ENCODE results near the gene PABPN1. TPM values are rescaled to one million over a fixed set of nuclear protein-coding genes. Genes with fewer than 3 reads are reported as not detected.
A peak's percentile ranks its signal among the peaks of the same experiment; 100 is the strongest.

The PABPN1 gene
- total RNA-seq, 1 donor from 2014 or later: 144 TPM

DNA sequence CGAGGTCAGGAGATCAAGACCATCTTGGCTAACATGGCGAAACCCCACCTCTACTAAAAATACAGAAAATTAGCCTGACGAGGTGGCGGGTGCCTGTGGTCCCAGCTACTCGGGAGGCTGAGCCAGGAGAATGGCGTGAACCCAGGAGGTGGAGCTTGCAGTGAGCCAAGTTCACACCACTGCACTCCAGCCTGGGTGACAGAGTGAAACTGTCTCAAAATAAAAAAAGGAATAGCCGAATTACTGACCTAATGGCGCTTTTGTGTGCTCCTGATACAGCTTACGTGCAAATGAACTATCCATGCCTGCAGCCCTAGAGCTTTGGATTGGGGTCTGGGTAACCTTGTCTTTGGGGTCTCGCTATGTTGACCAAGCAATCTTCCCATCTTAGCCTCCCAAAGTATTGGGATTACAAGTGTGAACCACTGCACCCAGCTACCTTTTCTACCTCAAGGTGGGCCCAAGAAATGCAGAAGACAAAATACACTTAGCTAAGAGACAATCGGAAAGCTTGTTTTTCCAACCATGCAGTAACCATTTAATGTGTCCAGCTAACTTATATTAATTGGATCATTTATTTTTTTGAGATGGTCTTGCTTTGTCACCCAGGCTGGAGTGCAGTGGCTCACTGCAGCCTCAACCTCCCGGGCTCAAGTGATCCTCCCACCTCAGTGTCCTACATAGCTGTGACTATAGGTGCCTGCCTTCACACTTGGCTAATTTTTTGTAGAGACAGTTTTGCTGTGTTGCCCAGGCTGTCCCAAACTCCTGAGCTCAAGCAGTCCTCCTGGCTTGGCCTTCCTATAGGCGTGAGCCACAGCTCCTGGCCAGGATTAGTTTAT is 5.5 kb downstream of the PABPN1 start:
- no peak for DNase-seq (ENCODE audit: low read depth, low spot score)

DNA sequence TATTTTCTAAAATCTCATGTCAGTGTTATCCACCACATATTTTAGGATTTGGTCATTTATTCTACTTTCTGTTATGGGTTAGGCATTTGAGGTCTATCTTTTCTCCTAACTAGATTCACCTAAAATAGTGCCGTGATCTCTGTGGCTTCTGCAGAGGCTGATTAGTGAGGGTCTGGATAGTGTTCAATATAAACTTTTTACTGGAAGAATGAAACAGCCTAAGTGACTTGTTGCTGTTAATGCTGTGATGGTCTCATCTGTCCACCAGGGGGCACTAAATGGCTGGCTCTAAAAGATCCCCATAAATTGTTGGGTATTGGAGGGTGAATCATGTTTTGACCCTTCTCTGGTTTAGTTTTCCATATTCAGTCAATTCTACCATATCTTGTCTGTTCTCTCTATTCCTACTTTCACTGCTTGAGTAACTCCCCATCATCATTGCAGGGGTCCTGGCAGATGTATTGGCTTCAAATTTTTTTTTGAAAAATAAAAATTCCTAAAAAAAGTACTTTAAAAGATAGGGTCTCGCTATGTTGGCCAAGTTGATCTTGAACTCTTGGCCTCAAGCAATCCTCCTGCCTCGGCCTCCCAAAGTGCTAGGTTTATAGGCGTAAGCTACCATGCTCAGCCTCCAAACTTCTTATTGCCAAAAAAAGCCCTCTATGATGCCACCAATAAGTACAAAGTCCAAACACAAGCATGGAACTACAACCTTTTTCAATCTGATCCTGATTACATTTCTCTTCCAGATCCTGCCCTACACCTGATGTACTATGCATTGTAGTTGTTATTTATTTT is 6.9 kb downstream of the PABPN1 start:
- peak; percentile 41 for DNase-seq (ENCODE audit: low read depth, low spot score)

DNA sequence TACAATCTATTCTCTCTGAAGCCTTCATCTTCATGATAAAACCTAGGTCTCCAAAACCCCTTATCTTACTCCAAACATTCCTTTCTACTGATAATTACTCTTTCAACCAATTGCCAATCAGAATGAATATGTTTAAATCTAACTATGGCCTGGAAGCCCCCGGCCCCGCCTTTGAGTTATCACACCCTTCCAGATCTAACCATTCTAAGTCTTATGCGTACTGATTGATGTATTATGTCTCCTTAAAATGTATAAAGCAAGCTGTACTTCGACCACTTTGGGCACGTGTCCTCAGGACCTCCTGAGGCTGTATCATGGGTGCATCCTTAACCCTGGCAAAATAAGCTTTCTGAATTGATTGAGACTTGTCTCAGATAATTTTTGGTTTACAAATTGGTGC is 14.4 kb downstream of the PABPN1 start:
- no peak for DNase-seq (ENCODE audit: low read depth, low spot score)

DNA sequence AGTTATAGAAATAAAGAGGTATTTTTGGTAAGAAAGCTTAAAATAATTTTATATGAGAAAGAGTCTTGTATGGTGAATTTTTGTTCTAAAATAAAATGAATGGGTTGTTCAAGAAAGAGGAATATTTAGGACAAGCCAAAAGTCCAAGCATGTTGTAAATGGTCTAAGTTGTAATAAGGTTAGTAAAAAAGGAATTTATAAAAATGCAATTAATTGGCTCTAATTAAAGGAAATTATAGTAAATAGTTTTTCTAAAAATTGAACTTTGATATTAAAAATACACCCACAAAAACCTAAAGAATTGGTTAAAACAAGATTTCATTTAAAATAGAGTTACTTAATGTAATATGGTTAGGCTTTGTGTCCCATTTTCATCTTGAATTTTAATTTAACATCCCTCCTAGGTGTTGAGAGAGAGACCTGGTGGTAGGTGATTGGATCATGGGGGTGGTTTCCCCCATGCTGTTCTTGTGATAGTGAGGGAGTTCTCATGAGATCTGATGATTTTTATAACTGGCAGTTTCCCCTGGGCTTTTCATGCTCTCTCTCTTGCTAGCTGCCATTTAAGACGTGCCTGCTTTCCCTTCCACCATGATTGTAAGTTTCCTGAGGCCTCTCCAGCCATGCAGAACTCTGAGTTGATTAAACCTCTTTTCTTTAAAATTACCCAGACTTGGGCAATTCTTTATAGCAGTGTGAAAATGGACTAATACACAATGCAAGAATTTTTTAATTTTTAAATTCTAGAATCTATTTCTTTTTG is 18.4 kb downstream of the PABPN1 start:
- DNase-seq (ENCODE audit: low read depth, low spot score): no peak

DNA sequence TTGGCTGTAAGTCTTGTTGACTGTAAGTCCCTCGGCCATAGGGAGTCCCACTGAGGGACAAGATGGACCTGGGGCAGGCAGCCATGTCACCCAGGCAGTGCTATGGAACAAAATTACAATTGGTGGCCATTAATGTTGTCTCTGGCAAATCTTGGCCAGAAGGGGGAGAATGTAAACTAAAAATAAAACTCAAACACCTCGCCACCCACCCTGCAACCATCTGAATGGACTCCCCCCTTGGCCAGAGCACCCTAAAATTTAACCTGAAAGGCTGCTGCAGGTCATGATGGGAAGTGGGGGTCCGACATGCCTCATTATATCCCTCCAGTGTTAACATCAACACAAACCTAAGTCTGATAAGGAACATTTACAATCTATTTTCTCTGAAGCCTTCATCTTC is 23.2 kb downstream of the PABPN1 start:
- DNase-seq (ENCODE audit: low read depth, low spot score): no peak

DNA sequence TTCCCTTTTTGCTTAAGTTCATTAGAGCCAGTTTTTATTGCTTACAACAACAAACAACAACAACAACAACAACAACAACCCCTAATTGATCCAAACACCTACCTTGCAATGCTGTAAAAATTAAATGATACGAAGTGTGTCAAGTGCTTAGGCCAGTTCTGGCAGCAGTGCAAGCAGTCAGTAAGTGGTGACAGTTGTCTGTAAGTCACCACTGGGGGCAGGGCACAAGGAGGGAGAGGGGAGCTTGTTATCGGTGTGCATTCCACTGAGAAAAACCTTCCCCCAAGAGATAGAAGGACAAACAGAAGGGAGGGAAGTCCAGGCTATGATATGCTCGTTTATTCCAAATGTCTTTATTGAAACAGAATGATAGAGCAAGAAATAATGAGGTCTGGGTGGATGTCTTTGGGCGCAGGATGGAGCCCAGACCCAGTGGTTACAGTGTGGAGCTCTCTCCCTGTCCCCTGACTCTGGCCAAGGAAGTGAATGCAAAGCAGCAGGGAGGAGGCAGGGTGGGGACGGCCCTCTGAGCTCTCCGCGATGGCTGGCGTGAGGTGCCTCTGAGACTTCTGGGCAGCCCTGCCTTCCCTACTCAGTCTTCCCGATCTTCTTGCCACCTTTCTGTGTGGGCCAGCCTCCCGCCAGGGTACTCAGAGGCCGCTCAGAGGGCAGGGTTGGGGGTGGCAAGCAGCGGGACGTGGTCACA is 24.9 kb downstream of the PABPN1 start:
- DNase-seq (ENCODE audit: low read depth, low spot score): no peak

DNA sequence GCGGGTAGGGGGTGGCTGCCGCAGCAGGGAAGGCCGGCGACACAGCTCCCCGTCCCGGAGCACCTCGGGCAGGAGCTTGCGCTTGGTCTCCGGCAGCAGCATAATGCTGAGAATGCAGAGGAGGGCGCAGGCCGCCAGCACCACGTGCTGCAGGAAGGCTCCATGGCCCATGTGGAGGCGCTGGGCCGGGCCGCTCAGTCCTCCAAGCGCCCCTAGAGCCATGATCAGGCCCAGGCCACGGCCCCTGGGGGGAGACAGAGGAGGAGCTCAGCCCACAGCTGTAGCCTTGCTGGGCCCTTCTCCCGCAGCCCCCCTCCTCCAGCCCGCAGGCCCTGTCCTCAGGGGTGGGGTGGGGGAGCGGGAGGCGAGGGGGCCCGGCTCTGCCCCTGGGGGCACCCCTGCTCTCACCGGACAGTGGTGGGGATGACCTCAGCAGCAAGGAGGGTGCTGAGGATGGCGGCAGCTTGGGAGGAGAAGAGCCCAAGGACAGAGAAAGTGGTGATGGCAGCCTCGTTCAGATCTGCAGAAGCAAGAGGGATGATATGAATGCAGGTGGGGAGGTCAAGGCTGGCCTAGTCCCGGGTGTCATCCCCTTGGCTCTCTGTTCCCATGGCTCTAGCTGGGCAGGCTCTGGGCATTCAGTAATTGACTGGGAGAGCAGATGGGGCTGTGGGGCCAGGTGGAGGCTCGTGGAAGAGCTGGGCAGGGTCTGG is 25.6 kb downstream of the PABPN1 start:
- no peak for DNase-seq (ENCODE audit: low read depth, low spot score)

DNA sequence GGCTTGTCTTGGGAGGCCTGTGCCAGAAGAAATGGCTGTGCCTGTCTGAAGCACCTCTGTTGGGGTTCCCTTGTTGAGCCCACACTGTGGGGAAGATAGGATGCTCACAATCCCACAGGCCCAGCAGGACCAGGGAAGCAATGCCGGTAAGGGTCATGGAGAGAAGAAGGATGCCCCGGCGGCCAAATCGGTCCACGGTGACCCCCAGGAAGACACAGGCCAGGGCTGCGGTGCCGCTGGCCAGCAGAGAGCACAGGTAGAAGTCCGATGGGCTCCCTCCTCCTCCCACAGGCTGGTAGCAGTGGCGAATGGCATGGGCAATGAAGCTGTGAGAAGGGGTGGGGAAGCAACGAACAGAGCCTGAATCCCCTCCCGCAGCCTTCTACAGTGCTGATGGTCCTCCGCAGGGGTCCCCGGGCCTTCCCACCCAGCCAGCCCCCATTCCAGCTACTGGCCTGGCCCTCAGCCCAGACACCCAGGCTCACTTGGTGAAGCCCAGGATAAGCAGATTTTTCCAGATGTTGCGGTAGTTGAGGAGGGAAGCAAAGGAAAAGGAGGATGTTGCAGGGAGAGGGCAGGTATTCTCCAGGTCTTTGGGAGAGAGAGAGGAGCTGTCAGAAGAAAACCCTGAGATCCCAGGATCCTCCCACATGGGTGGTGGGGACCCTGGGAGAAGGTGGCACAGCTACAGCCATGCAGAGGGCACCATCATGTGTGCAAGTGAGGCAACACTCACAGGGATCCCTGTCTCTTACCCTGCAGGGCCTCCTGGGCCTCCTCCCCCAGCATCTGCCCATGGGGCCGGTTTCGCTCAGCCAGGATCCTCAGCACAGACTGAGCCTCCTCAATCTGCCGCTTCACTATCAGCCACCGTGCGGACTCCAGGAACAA is 26.4 kb downstream of the PABPN1 start:
- DNase-seq (ENCODE audit: low read depth, low spot score): no peak

DNA sequence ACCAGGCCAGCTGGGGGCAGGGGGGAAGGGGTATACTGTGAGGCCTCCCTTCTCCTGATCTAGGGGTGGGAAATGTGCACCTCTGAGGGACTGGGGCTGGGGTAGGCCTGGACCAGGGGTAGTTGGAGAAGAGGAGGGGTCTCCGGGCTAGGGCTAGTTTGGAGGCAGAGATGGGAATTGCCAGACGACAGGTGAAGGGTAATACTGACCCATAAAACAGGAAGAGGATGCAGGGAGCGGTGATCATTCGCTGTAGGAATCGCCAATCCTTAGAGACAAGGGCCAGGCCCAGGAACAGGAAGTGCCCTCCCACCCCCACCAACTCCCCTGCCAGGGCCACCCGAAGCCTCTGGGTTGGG is 27.0 kb downstream of the PABPN1 start:
- DNase-seq (ENCODE audit: low read depth, low spot score): no peak

DNA sequence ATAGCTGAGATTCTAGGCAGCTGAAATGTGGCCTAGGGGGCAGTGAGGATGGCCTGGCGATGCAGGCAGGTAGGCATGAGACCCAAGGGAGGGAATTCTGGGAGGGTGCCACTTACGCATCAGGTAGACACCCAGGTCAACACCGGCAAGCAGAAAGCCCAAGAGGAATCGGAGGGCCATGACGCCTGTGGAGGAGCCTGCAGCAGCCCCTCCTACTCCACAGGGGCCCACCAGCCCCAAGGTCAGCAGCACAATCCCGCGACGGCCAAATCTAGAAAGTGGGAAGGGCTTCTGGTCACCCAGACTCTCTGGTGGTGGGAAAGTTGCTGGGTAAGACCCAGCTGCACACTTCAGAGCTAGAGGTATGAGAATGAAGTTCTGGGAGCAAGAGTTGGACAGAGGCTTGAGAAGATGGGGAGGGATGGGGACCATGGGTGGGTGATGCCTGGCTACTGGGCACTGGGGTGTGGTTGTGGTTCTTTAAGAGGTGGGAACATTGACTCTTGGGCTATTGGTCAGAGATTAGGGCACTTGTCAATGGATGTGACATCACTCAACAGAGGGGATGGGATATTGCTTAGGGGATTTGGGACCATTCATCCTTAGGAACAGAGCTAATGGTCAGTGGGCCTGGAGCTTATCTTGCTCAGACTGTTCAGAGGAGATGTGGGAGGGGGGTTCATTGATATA is 28.0 kb downstream of the PABPN1 start:
- no peak for DNase-seq (ENCODE audit: low read depth, low spot score)

DNA sequence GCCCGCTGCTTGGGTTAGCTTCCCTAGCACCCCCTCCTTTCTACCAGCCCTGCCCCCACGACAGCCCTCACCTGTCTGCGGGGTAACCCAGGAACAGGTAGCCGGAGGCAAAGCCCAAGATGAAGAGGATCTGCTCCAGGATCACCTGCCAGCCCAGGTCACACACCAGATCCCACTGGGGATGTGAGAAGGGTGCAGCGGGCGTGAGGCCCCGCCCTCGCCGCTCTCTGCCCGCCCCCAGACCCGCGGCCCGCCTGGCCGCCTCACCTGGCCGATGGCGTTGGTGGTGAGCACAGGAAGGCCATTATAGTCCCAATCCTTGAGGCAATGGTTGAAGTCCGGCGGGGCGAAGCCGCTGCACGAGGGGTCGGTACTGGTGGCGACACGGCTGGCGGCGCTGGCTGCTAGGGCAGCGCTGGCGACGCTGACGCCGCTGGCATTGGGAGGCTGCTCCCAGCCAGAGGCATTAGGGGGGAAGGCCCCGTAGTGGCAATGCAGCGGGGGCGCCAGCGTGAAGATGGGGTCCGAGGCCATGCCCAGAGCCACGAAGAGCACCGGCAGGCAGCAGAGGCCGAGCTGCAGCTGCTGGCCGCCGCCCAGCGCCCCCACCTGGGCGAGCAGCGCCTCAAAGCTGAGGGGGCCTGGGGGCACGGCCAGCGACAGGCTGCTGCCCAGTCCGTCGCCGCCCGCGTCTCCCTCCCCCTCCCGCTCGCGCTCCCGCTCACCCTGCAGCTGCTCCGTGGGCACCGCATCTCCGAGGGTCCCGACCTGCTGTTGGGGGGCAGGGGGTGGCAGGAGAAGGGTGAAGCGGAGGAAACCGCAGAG is 30.6 kb downstream of the PABPN1 start:
- no peak for DNase-seq (ENCODE audit: low read depth, low spot score)

DNA sequence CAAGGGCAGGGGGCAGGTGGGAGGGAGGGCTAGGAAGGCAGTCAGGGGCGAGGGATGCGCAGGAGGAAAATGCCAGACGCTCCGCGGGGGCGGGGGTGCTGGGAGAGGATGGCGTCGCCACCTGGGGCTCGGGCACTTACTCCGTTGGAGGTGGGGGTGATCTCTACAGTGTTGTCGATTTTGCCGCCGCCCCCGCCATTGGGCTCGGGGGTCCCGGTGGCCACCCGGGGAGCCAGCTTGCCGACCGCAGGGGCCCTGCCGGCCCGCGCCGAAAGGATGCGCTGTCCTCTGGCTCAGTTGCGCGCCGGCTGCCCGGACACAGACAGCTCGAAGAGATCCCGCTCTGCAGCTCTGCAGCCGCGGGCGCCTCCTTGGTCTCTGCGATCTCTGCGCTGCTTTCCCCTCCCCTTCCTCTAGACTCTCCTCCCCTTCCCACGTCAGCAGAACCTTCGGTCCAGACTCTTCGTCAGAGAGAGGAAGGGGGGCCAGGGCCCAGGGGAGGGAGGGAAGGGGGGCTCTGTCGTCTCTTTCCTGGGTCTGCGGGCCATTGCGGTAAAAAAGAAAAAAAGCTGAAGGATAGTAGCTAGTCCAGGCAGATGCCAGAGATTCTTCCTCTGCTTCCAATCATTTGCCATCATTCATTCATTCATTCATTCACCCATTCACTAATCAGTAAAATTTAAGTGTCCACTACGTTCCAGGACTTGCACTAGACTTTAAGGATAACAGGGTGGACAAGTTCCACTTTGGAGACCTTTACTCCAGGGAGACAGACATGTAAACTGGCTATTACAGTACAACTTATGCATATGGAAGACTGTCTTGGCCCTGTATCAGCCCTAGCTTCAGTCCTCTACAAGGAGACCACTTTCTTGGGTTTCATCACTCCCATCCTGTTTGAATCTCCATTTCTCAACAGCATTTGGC is 31.5 kb downstream of the PABPN1 start, which contains the start of gene SLC22A17:
TSS of gene SLC22A17 (minus strand) at position 382 of the 927 bp plus-strand sequence.
- DNase-seq (ENCODE audit: low read depth, low spot score): no peak

DNA sequence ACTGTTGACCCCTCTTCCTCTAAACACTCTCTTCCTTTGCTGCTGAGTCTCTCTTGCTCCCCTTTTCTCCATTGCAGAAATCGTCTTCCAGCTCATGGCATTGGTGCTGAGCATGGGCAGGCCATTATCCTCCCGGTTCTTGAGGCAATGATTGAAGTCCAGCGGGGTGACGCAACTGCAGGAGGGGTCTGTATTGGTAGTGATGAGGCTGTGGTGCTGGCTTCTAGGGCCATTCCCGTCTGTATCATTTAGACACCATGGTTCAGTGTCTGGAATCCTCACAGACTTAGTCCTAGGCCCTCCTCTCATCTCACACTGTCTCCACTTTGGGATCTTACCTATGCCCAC is 32.1 kb downstream of the PABPN1 start:
- DNase-seq (ENCODE audit: low read depth, low spot score): no peak

DNA sequence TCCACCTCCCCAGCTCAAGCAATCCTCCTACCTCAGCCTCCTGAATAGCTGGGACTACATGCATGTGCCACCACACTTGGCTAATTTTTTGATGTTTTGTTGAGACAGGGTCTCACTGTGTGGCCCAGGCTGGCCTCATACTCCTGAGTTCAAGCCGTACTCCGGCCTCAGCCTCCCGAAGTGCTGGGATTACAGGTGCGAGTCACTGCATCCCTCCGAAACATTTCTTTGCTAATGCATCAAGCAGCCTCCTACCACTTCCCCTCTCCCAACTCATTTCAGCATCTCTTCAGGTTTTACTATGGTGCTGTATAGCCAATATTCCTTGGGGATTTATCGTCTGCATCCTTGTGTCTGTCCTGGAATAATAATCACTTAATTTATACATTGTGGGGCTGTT is 33.7 kb downstream of the PABPN1 start:
- no peak for DNase-seq (ENCODE audit: low read depth, low spot score)

DNA sequence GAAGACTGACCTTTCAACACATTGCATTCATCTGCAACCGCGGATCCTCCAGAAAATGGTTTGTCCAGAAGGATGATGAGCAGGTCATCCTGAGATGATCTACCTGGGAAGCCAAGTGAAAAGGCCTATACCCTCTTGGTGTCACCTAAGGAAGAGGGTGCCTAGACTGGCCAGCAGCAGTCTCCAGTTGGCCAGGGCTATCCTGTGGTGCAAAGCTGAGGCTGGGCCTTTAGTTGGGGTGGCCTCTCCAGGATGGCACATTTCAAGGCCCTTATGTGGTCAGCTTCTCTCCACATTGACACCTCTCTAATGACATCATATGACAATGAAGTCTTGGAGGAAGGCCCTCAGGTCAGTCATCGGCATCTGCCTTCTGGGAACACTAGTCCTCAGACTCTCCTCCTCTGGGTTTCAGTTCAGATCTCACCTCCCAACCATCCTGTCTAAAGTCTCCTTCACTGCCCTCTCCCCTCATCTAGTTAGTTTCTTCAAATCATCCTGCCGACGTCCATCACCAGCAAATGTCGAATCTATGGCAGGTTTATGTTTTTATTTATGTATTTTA is 34.7 kb downstream of the PABPN1 start:
- DNase-seq (ENCODE audit: low read depth, low spot score): no peak

DNA sequence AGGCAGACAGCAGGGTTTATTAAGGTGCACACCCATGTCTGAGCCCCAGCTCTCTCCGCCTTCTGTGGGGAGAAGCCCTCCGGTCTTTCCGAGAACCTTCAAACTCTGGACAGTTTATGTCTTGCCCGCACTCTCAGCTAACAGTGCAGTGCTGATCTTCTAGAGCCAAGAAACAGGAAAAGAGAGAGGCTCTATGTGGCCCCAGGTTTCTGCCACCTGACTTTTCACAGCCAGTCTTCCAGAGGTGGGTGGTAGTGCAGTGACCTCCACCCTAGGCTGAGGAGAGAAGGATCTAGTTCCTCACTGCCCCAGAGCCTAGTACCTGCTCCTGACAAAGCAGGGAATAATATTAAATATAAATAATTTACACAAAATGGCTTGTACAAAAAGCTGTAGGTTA is 35.4 kb downstream of the PABPN1 start:
- no peak for DNase-seq (ENCODE audit: low read depth, low spot score)

DNA sequence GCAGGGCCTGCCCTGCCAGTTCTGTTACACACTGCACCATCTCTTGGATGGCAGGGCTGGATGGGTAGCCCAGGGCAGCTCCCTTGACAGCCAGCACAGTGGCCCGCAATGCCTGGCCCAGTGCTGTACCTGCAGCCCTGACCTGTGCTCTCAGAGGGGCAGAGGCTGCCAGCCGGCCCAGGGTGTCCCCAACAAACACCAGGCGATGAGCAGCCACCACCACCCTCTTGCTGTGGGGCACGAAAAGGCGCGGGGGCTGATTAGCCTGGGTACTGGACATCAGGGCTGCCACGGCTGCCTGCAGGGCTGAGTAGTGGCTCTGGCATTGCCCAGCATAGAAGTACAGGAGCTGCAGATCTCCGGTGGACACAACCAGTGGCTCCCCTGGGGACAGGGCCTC is 36.0 kb downstream of the PABPN1 start:
- DNase-seq (ENCODE audit: low read depth, low spot score): no peak
